ENCODE data around the gene AVL9.

AVL9 gene

DNA sequence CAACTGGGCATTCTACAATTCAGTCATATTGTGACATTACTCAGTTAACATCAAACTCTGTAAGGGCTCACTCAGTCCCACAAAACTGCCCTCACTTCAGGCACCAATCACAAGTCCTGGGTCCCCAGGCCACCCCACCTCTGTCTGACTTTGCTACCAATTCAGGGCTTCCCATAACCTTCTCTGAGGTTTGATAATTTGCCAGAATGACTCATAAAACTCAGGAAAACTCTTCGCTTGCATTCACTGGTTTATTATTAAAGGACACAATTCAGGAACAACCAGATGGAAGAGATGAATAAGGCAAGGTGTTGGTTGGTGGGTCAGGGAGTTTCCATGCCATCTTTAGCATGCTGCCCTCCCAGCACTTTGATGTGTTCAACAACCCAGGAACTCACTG lies 41.3 kb downstream of the AVL9 start:
- peak; percentile 84 for DNase-seq (ENCODE audit: low read depth, low spot score)
- TF ChIP-seq, protein P1, sequence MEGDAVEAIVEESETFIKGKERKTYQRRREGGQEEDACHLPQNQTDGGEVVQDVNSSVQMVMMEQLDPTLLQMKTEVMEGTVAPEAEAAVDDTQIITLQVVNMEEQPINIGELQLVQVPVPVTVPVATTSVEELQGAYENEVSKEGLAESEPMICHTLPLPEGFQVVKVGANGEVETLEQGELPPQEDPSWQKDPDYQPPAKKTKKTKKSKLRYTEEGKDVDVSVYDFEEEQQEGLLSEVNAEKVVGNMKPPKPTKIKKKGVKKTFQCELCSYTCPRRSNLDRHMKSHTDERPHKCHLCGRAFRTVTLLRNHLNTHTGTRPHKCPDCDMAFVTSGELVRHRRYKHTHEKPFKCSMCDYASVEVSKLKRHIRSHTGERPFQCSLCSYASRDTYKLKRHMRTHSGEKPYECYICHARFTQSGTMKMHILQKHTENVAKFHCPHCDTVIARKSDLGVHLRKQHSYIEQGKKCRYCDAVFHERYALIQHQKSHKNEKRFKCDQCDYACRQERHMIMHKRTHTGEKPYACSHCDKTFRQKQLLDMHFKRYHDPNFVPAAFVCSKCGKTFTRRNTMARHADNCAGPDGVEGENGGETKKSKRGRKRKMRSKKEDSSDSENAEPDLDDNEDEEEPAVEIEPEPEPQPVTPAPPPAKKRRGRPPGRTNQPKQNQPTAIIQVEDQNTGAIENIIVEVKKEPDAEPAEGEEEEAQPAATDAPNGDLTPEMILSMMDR (IDR thresholded peaks at IDR 0.05; ENCODE audit: low read depth, low read length), result no peak
- no peak overlapping the region for H3K4me3 ChIP-seq (ENCODE audit: low read depth, low read length)
- in situ Hi-C loops (cut with HindIII; ENCODE audit: low sequenced_read_pairs), result no loop called here

DNA sequence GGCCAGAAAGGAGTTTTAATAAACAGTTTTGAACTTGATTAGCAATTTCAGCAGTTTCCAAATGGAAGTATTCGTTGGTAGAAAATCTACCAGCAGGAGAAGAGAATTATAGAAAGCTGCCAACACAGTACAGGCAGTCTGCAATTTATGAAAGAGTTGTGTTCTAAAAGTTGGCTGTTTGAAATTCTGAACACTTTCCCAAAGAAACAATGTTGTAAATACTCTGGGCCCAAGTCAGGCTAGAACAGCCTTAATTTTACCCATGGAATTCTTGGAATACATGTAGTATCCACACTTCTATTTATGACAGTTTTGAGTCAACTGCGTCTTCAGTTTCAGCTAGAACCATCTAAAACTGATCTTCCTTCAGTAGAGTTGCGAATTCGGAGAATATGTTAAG lies 42.5 kb downstream of the AVL9 start:
- no peak overlapping the region for H3K4me3 ChIP-seq (ENCODE audit: low read depth, low read length)
- no peak for DNase-seq (ENCODE audit: low read depth, low spot score)
- TF ChIP-seq, protein P1 (IDR thresholded peaks at IDR 0.05; ENCODE audit: low read depth, low read length), result no peak
- in situ Hi-C loops (cut with HindIII; ENCODE audit: low sequenced_read_pairs), result no loop called here

DNA sequence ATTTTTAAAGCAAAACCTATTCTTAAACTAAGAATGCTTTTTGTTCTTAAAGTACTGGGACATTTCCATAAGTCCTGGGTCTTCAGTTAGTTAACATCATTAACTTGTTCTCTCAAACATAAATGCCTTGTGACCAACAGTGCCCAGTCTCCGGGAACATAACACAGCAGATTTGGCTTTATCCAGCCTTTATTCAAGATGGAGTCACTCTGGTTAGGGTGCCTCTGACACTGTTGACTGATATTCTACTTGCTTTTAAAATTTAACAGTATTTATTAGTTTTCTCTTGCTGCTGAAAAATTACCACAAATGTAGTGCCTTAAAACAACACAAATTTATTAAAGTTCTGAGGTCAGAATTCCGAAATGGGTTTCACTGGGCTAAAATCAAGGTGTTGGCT lies 44.1 kb downstream of the AVL9 start:
- in situ Hi-C loops (cut with HindIII; ENCODE audit: low sequenced_read_pairs), result no loop called here
- DNase-seq (ENCODE audit: low read depth, low spot score), result no peak
- H3K4me3 ChIP-seq (ENCODE audit: low read depth, low read length), result no peak overlapping the region
- TF ChIP-seq, protein P1 (IDR thresholded peaks at IDR 0.05; ENCODE audit: low read depth, low read length), result no peak

DNA sequence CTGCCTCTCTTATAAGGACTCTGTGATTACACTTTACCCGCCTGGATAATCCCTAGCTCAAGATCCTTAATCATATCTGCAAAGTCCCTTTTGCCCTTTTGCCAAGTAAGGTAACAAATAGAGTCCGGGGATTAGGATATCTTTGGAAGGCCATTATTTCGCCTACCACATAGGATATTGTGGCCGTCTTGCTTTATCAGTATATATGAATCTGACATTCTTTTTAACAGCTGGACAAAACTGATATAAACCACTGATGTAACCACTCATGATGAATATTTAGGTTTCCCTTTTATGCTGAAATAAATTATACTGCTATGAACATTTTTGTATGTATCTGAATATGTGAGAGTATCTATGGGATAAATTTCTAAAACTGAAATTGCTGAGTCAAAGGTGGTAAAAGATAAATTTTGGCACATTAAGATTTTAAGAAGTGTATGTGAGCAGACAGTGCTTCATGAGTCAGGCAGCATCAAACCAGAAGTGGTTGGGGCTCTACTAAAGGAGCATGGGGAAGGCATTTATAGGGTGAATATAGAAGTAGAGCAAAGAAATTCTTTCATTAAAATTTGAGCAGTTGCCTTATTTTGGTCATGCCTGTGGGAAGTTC lies 44.7 kb downstream of the AVL9 start:
- in situ Hi-C loops (cut with HindIII; ENCODE audit: low sequenced_read_pairs), result no loop called here
- no peak for DNase-seq (ENCODE audit: low read depth, low spot score)
- TF ChIP-seq, protein P1 (IDR thresholded peaks at IDR 0.05; ENCODE audit: low read depth, low read length), result no peak
- no peak overlapping the region for H3K4me3 ChIP-seq (ENCODE audit: low read depth, low read length)

DNA sequence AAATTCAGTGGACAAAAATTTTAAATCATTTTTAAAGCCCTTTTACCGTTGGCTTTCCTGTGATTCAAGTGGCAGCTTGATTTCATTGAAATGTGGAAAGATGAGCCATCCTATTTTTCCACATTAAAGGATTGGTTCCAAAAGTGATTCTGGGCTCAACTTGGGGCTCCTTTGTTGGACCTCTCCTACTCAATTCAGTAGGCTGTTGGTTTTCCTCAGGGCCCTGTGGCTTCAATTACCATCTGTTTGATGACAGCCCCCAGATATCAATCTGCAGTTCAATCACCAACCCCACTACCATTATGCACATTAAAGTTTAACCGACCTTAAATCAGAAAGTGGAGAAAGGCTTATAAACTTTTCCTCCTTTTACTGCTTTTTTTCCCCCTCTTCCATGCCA lies 47.3 kb downstream of the AVL9 start:
- TF ChIP-seq, protein P1 (IDR thresholded peaks at IDR 0.05; ENCODE audit: low read depth, low read length), result no peak
- in situ Hi-C loops (cut with HindIII; ENCODE audit: low sequenced_read_pairs), result no loop called here
- DNase-seq (ENCODE audit: low read depth, low spot score), result no peak
- H3K4me3 ChIP-seq (ENCODE audit: low read depth, low read length), result no peak overlapping the region

DNA sequence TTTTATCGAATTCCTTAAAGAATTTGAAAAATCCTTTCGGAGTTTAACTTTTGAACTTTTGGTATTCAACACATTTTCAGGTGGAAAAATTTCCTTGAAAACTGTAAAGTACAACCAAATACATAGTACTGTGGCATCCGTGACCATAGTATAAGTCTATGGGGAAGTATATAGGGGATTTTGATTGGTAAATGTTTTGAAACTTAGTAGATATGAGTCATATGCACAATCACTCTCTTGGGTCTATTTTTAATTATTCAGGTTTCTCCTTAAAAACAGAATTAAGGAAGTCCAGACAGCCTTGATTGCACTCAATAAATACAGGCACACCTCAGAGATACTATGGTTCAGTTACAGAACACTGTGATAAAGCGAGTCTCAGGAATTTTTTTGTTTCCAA lies 64.2 kb downstream of the AVL9 start:
- TF ChIP-seq, protein P1 (IDR thresholded peaks at IDR 0.05; ENCODE audit: low read depth, low read length), result no peak
- no peak for DNase-seq (ENCODE audit: low read depth, low spot score)
- in situ Hi-C loops (cut with HindIII; ENCODE audit: low sequenced_read_pairs), result no loop called here
- no peak overlapping the region for H3K4me3 ChIP-seq (ENCODE audit: low read depth, low read length)

DNA sequence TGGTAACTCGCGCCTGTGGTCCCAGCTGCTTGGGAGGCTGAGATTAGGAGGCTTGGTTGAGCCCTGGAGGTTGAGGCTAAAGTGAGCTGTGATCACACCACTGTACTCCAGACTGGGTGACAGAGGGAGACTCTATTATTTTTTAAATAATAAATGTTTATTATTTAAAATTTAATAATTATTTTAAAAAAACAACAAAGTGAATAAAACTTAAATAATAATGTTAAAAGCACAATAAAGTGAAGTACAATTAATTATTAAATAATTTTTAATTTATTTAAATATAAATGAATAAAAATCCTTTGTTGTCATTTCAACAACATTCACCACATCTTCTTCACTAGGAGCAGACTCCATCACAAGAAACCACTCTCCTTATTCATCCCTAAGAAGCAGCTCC lies 64.8 kb downstream of the AVL9 start:
- H3K4me3 ChIP-seq (ENCODE audit: low read depth, low read length), result no peak overlapping the region
- DNase-seq (ENCODE audit: low read depth, low spot score), result no peak
- in situ Hi-C loops (cut with HindIII; ENCODE audit: low sequenced_read_pairs), result no loop called here
- TF ChIP-seq, protein P1 (IDR thresholded peaks at IDR 0.05; ENCODE audit: low read depth, low read length), result no peak
